Measurements from ENCODE around the gene PSEN1.

The PSEN1 gene

DNA sequence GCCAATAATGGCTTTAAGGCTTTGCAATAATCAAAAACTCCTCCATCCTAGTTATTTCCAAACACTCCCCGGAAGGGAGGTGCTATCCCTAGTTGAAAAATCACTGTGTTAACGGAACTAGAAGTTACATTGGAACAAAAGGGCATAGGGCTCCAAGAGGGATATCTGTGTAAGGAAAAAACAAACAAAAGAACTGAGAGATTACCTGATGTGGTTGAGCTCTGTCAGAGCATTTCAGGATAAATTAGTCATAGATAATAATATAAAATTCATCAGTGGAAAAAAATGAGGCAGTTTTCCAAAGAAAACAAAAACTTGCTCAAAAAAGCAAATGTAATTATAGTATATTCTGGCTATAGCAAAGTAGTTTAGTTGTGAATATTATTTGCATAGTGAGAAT is 73.6 kb downstream of the PSEN1 start:
- no peak for DNase-seq
- TF ChIP-seq, protein P1, sequence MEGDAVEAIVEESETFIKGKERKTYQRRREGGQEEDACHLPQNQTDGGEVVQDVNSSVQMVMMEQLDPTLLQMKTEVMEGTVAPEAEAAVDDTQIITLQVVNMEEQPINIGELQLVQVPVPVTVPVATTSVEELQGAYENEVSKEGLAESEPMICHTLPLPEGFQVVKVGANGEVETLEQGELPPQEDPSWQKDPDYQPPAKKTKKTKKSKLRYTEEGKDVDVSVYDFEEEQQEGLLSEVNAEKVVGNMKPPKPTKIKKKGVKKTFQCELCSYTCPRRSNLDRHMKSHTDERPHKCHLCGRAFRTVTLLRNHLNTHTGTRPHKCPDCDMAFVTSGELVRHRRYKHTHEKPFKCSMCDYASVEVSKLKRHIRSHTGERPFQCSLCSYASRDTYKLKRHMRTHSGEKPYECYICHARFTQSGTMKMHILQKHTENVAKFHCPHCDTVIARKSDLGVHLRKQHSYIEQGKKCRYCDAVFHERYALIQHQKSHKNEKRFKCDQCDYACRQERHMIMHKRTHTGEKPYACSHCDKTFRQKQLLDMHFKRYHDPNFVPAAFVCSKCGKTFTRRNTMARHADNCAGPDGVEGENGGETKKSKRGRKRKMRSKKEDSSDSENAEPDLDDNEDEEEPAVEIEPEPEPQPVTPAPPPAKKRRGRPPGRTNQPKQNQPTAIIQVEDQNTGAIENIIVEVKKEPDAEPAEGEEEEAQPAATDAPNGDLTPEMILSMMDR (IDR thresholded peaks at IDR 0.05; ENCODE audit: low read depth, low read length): no peak
- peaks cover 16% of the 10 kb centered on the region for H3K36me3 ChIP-seq
- H3K9me3 ChIP-seq: no peaks in the 10 kb centered on the region
- no peaks in the 10 kb centered on the region for H3K4me1 ChIP-seq
- no peaks in the 10 kb centered on the region for H3K27me3 ChIP-seq
- H3K4me3 ChIP-seq (ENCODE audit: low read depth, low read length): no peak overlapping the region

DNA sequence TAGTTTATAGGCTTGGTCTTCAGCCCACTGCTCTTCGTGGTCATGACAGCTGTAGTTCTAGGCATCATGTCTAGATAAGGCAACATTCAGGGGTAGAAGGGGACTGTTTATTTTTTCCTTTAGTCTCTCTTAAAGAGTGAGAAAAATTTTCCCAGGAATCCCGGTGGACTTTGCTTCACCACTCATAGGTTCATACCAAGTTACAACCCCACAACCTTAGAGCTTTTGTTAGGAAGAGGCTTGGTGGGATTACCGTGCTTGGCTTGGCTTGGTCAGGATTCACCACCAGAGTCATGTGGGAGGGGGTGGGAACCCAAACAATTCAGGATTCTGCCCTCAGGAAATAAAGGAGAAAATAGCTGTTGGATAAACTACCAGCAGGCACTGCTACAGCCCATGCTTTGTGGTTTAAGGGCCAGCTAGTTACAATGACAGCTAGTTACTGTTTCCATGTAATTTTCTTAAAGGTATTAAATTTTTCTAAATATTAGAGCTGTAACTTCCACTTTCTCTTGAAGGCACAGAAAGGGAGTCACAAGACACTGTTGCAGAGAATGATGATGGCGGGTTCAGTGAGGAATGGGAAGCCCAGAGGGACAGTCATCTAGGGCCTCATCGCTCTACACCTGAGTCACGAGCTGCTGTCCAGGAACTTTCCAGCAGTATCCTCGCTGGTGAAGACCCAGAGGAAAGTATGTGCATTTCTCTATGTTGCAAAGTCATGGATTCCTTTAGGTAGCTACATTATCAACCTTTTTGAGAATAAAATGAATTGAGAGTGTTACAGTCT is 75.1 kb downstream of the PSEN1 start:
- TF ChIP-seq, protein P1 (IDR thresholded peaks at IDR 0.05; ENCODE audit: low read depth, low read length): no peak
- Histone ChIP-seq H3K9me3 (no peaks in the 10 kb centered on the region), H3K36me3 (peaks cover 16% of the 10 kb centered on the region), H3K4me3 (ENCODE audit: low read depth, low read length) (no peak overlapping the region), H3K27me3 (no peaks in the 10 kb centered on the region), H3K4me1 (no peaks in the 10 kb centered on the region)
- DNase-seq: no peak

DNA sequence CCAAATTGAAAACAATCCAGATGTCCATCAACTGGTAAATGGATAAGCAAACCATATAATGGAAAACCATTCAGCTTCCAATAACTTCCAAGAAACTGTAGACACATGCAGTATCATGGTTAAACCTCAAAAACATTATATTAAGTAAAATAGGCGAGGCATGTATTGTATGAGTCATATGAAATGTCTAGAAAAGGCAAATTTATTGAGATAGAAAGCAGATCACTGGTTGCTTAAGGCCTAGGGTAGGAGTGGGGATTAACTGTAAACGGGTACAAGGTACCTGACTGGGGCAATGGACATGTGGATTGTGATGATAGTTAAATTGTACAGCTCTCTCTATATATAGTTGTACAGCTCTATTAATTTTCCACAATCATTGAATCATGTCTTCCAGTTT is 79.7 kb downstream of the PSEN1 start:
- Histone ChIP-seq H3K4me1 (no peaks in the 10 kb centered on the region), H3K27me3 (no peaks in the 10 kb centered on the region), H3K36me3 (peaks cover 7% of the 10 kb centered on the region), H3K9me3 (no peaks in the 10 kb centered on the region), H3K4me3 (ENCODE audit: low read depth, low read length) (no peak overlapping the region)
- TF ChIP-seq, protein P1 (IDR thresholded peaks at IDR 0.05; ENCODE audit: low read depth, low read length): no peak
- DNase-seq: no peak

DNA sequence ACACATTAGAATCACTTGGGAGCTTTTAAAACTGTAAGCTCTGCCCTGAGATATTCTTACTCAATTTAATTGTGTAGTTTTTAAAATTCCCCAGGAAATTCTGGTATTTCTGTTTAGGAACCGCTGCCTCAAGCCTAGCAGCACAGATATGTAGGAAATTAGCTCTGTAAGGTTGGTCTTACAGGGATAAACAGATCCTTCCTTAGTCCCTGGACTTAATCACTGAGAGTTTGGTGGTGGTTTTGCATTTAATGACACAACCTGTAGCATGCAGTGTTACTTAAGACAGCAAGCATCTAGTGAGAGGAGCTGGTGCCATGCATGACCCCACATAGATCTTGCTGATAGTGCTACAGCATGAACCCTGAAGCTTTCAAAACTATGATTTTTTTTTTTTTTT is 81.1 kb downstream of the PSEN1 start:
- H3K27me3 ChIP-seq: no peaks in the 10 kb centered on the region
- H3K36me3 ChIP-seq: peaks cover 7% of the 10 kb centered on the region
- no peak for DNase-seq
- no peak overlapping the region for H3K4me3 ChIP-seq (ENCODE audit: low read depth, low read length)
- TF ChIP-seq, protein P1 (IDR thresholded peaks at IDR 0.05; ENCODE audit: low read depth, low read length): no peak
- H3K4me1 ChIP-seq: no peaks in the 10 kb centered on the region
- no peaks in the 10 kb centered on the region for H3K9me3 ChIP-seq

DNA sequence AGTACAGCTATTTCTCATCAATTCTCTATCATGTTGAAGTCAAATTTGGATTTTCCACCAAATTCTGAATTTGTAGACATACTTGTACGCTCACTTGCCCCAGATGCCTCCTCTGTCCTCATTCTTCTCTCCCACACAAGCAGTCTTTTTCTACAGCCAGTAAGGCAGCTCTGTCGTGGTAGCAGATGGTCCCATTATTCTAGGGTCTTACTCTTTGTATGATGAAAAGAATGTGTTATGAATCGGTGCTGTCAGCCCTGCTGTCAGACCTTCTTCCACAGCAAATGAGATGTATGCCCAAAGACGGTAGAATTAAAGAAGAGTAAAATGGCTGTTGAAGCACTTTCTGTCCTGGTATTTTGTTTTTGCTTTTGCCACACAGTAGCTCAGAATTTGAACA is 83.8 kb downstream of the PSEN1 start:
- H3K4me1 ChIP-seq: no peaks in the 10 kb centered on the region
- H3K9me3 ChIP-seq: no peaks in the 10 kb centered on the region
- TF ChIP-seq, protein P1 (IDR thresholded peaks at IDR 0.05; ENCODE audit: low read depth, low read length): no peak
- no peak for DNase-seq
- H3K27me3 ChIP-seq: no peaks in the 10 kb centered on the region
- peaks cover 7% of the 10 kb centered on the region for H3K36me3 ChIP-seq
- no peak overlapping the region for H3K4me3 ChIP-seq (ENCODE audit: low read depth, low read length)

DNA sequence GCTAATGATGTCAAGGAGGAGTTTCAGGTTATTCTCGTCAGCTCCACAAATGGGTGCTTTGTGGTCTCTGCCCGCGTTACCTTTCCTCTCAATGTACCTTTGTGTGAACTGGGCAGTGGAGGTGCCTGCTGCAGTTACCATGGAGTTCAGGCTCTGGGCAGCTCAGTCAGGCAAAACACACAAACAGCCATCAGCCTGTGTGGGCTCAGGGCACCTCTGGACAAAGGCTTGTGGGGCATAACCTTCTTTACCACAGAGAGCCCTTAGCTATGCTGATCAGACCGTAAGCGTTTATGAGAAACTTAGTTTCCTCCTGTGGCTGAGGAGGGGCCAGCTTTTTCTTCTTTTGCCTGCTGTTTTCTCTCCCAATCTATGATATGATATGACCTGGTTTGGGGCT is 84.3 kb downstream of the PSEN1 start:
- TF ChIP-seq, protein P1 (IDR thresholded peaks at IDR 0.05; ENCODE audit: low read depth, low read length): no peak
- H3K27me3 ChIP-seq: no peaks in the 10 kb centered on the region
- H3K36me3 ChIP-seq: peaks cover 7% of the 10 kb centered on the region
- no peaks in the 10 kb centered on the region for H3K4me1 ChIP-seq
- no peak for DNase-seq
- H3K9me3 ChIP-seq: no peaks in the 10 kb centered on the region
- no peak overlapping the region for H3K4me3 ChIP-seq (ENCODE audit: low read depth, low read length)

Measured in BE2C (cell line).